Measurements from ENCODE around the gene ONECUT3.

- no peak for TF ChIP-seq SUZ12 (IDR thresholded peaks at IDR 0.05)
- no peak for TF ChIP-seq ELF4 (IDR thresholded peaks at IDR 0.05)
- TF ChIP-seq, protein P1, sequence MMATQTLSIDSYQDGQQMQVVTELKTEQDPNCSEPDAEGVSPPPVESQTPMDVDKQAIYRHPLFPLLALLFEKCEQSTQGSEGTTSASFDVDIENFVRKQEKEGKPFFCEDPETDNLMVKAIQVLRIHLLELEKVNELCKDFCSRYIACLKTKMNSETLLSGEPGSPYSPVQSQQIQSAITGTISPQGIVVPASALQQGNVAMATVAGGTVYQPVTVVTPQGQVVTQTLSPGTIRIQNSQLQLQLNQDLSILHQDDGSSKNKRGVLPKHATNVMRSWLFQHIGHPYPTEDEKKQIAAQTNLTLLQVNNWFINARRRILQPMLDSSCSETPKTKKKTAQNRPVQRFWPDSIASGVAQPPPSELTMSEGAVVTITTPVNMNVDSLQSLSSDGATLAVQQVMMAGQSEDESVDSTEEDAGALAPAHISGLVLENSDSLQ (IDR thresholded peaks at IDR 0.05), result no peak
- TF ChIP-seq FOXM1 (IDR thresholded peaks at IDR 0.05; ENCODE audit: borderline replicate concordance), result no peak
- no peak for TF ChIP-seq NFRKB (IDR thresholded peaks at IDR 0.05)
- no peak for TF ChIP-seq FOXA1 (IDR thresholded peaks at IDR 0.05)
- no peak for TF ChIP-seq TARDBP (IDR thresholded peaks at IDR 0.05)
- no peak for TF ChIP-seq CTBP1 (IDR thresholded peaks at IDR 0.05; ENCODE audit: borderline replicate concordance)
- TF ChIP-seq BHLHE40 (IDR thresholded peaks at IDR 0.05; ENCODE audit: borderline replicate concordance), result no peak
- no peak for TF ChIP-seq ARNT (IDR thresholded peaks at IDR 0.05)
- no peak for TF ChIP-seq LEF1 (IDR thresholded peaks at IDR 0.05; ENCODE audit: borderline replicate concordance)
- no peak for TF ChIP-seq HDGF (IDR thresholded peaks at IDR 0.05; ENCODE audit: borderline replicate concordance)
- no peak for TF ChIP-seq SP1 (IDR thresholded peaks at IDR 0.05)
These were observed 33.8 kb upstream of the ONECUT3 start for GRCh38 chr19:1719519-1719918.

Measured in HEK293T (cell line).